CD4-positive, CD25-positive, alpha-beta regulatory T cell (primary cell): ENCODE data around the gene SPINDOC. TPM values are rescaled to one million over a fixed set of nuclear protein-coding genes. Genes with fewer than 3 reads are reported as not detected.
"Not testable (repeated sequence)": the region's sequence is repeated elsewhere in the genome, so short reads cannot be mapped to it uniquely, and the experiment has no call there.

Experiments used
- ATAC-seq, 2 donors: fragments of 150-1000 bp; cut with Tn5 transposase; one replicate each; pipeline ENCODE4 v1.10.0; 2021; ENCODE audit warnings: low read depth in 2 of 2, moderate number of reproducible peaks in 2 of 2, moderate library complexity in 1 of 2
- DNase-seq, 3 donors: peaks; one replicate each; pipeline versions ENCODE4 v3.0.0 to v3.0.0-alpha.2; 2012 to 2022; ENCODE audit warnings: mixed read lengths in 1 of 3
- H3K27ac ChIP-seq: one replicate; pipeline ENCODE4 v1.7.0; 2013; ENCODE audit warnings: mild to moderate bottlenecking, low read length; ENCODE audit not compliant: insufficient read depth, poor library complexity, severe bottlenecking
- H3K27me3 ChIP-seq: one replicate; pipeline ENCODE4 v1.7.0; 2013; ENCODE audit warnings: low read length; ENCODE audit not compliant: control insufficient read depth, insufficient read depth
- H3K36me3 ChIP-seq: one replicate; pipeline ENCODE4 v1.7.0; 2013; ENCODE audit warnings: mild to moderate bottlenecking, low read length, moderate library complexity; ENCODE audit not compliant: control insufficient read depth, insufficient read depth
- H3K4me1 ChIP-seq: 2 replicates; pipeline ENCODE4 v1.7.0; 2013; ENCODE audit warnings: mild to moderate bottlenecking, low read length; ENCODE audit not compliant: insufficient read depth, control insufficient read depth, poor library complexity, severe bottlenecking
- H3K4me3 ChIP-seq: one replicate; pipeline ENCODE4 v1.7.0; 2013; ENCODE audit warnings: low read depth, mild to moderate bottlenecking, low read length, moderate library complexity
- H3K9me3 ChIP-seq, 2 experiments: 1 replicate in 1 of 2; 2 replicates in 1 of 2; pipeline ENCODE4 v1.7.0; 2013; ENCODE audit warnings: low read length in 2 of 2, mild to moderate bottlenecking in 1 of 2, moderate library complexity in 1 of 2; ENCODE audit not compliant: control insufficient read depth in 2 of 2
- H3K27ac Mint-ChIP-seq, 3 donors: one replicate each; pipeline ENCODE4 v1.8.0; 2020 to 2022; ENCODE audit warnings: mild to moderate bottlenecking in 3 of 3, mixed read lengths in 3 of 3, moderate library complexity in 2 of 3
- H3K27me3 Mint-ChIP-seq: one replicate; pipeline ENCODE4 v1.8.0; 2022; ENCODE audit warnings: mild to moderate bottlenecking, mixed read lengths
- H3K36me3 Mint-ChIP-seq: one replicate; pipeline ENCODE4 v1.8.0; 2020; ENCODE audit warnings: mixed read lengths
- H3K4me1 Mint-ChIP-seq, 4 donors: one replicate each; pipeline ENCODE4 v1.8.0; 2020 to 2022; ENCODE audit warnings: mixed read lengths in 4 of 4, mild to moderate bottlenecking in 1 of 4
- H3K4me3 Mint-ChIP-seq, 4 donors: one replicate each; pipeline ENCODE4 v1.8.0; 2020 to 2022; ENCODE audit warnings: mild to moderate bottlenecking in 4 of 4, mixed read lengths in 4 of 4, moderate library complexity in 3 of 4
- H3K9me3 Mint-ChIP-seq, 7 donors: one replicate each; pipeline ENCODE4 v1.8.0; 2020 to 2022; ENCODE audit warnings: mixed read lengths in 7 of 7, mild to moderate bottlenecking in 3 of 7, moderate library complexity in 2 of 7
- polyA plus RNA-seq, 4 donors: library from polyadenylated mRNA; unstranded; fragments of 300-500 nt; fragmentation: Illumina TruSeq; gene quantifications; one replicate each; pipeline ENCODE4 v1.2.3, GENCODE V29; 2021
- total RNA-seq: library from RNA; stranded (reverse); gene quantifications from one replicate; pipeline ENCODE4 v1.2.3, GENCODE V29; 2022

The SPINDOC gene
- total and polyA plus RNA-seq, 5 donors from 2014 or later, result 0.41 to 11.1 (median 0.75) TPM

- H3K36me3 ChIP-seq, H3K4me3 ChIP-seq, H3K27me3 ChIP-seq, H3K36me3 Mint-ChIP-seq, ATAC-seq, H3K27ac Mint-ChIP-seq, H3K9me3 ChIP-seq, H3K27ac ChIP-seq, DNase-seq, H3K9me3 Mint-ChIP-seq: not testable (repeated sequence)
- H3K27me3 Mint-ChIP-seq, result peaks cover 48% of the 10 kb centered on the region
- peaks cover 0 to 14% (median 8%) of the 10 kb centered on the region in 4 donors for H3K4me1 Mint-ChIP-seq
- peaks cover 17% of the 10 kb centered on the region for H3K4me1 ChIP-seq
- peak overlapping the region in 2 of 4 donors; percentile 41 to 47 for H3K4me3 Mint-ChIP-seq
Observed at GRCh38 chr11:63771741-63772318, 41.4 kb upstream of the SPINDOC start.

GRCh38 chr11:63775191-63775590 is 38.1 kb upstream of the SPINDOC start:
- DNase-seq, result no peak
- H3K27ac ChIP-seq, result no peak overlapping the region
- H3K27ac Mint-ChIP-seq, result no peak overlapping the region
- H3K27me3 Mint-ChIP-seq, result peaks cover 49% of the 10 kb centered on the region
- H3K4me1 Mint-ChIP-seq, result peaks cover 0 to 2% (median 0%) of the 10 kb centered on the region in 4 donors
- H3K4me3 Mint-ChIP-seq, result no peak overlapping the region
- H3K9me3 ChIP-seq, result no peaks in the 10 kb centered on the region
- H3K4me3 ChIP-seq, result no peak overlapping the region
- no peaks in the 10 kb centered on the region for H3K4me1 ChIP-seq
- H3K36me3 Mint-ChIP-seq, result no peaks in the 10 kb centered on the region
- H3K27me3 ChIP-seq, result peaks cover 5% of the 10 kb centered on the region
- no peak for ATAC-seq
- H3K9me3 Mint-ChIP-seq, result peaks cover 0 to 2% (median 0%) of the 10 kb centered on the region in 7 donors
- H3K36me3 ChIP-seq, result no peaks in the 10 kb centered on the region

- Mint-ChIP-seq H3K27me3 (peaks cover 19% of the 10 kb centered on the region), H3K9me3 (peaks cover 0 to 2% (median 0%) of the 10 kb centered on the region in 7 donors)
Observed at GRCh38 chr11:63779039-63779438, 34.2 kb upstream of the SPINDOC start.

GRCh38 chr11:63782749-63783148 is 30.5 kb upstream of the SPINDOC start:
- Mint-ChIP-seq H3K9me3 (peaks cover 0 to 2% (median 0%) of the 10 kb centered on the region in 7 donors), H3K36me3 (no peaks in the 10 kb centered on the region), H3K27ac (no peak overlapping the region), H3K4me1 (peaks cover 0 to 7% (median 3%) of the 10 kb centered on the region in 4 donors), H3K27me3 (peaks cover 28% of the 10 kb centered on the region), H3K4me3 (no peak overlapping the region)
- Histone ChIP-seq H3K27me3 (peaks cover 3% of the 10 kb centered on the region), H3K27ac (no peak overlapping the region), H3K36me3 (no peaks in the 10 kb centered on the region), H3K4me1 (no peaks in the 10 kb centered on the region), H3K9me3 (no peaks in the 10 kb centered on the region), H3K4me3 (no peak overlapping the region)
- DNase-seq (no peak), ATAC-seq (no peak)

More at GRCh38 chr11:63779039-63779438, 34.2 kb upstream of the SPINDOC start:
- no peak for DNase-seq
- no peak for ATAC-seq
- Mint-ChIP-seq H3K4me1 (no peaks in the 10 kb centered on the region), H3K36me3 (no peaks in the 10 kb centered on the region), H3K4me3 (no peak overlapping the region), H3K27ac (no peak overlapping the region)
- no peaks in the 10 kb centered on the region for H3K4me1 ChIP-seq
- H3K4me3 ChIP-seq, result no peak overlapping the region
- no peak overlapping the region for H3K27ac ChIP-seq
- H3K27me3 ChIP-seq, result peaks cover 3% of the 10 kb centered on the region
- no peaks in the 10 kb centered on the region for H3K36me3 ChIP-seq
- H3K9me3 ChIP-seq, result no peaks in the 10 kb centered on the region

GRCh38 chr11:63783925-63784592 is 29.2 kb upstream of the SPINDOC start:
- Mint-ChIP-seq H3K36me3 (no peaks in the 10 kb centered on the region), H3K9me3 (no peaks in the 10 kb centered on the region), H3K27ac (no peak overlapping the region), H3K4me3 (no peak overlapping the region), H3K4me1 (peaks cover 0 to 7% (median 3%) of the 10 kb centered on the region in 4 donors), H3K27me3 (peaks cover 21% of the 10 kb centered on the region)
- Histone ChIP-seq H3K27me3 (peaks cover 3% of the 10 kb centered on the region), H3K27ac (no peak overlapping the region), H3K4me1 (no peaks in the 10 kb centered on the region), H3K4me3 (no peak overlapping the region), H3K9me3 (no peaks in the 10 kb centered on the region), H3K36me3 (no peaks in the 10 kb centered on the region)
- DNase-seq (no peak), ATAC-seq (no peak)

- no peak overlapping the region for H3K4me3 ChIP-seq
- no peaks in the 10 kb centered on the region for H3K36me3 ChIP-seq
- no peak for ATAC-seq
- no peaks in the 10 kb centered on the region for H3K4me1 ChIP-seq
- H3K9me3 ChIP-seq, result no peaks in the 10 kb centered on the region
- DNase-seq, result no peak
- no peak overlapping the region for H3K27ac ChIP-seq
- H3K9me3 Mint-ChIP-seq, result peaks cover 0 to under 1% (median 0%) of the 10 kb centered on the region in 7 donors
- no peaks in the 10 kb centered on the region for H3K36me3 Mint-ChIP-seq
- H3K27ac Mint-ChIP-seq, result no peak overlapping the region
- peaks cover 3% of the 10 kb centered on the region for H3K27me3 ChIP-seq
- peaks cover 21% of the 10 kb centered on the region for H3K27me3 Mint-ChIP-seq
- no peak overlapping the region for H3K4me3 Mint-ChIP-seq
- peaks cover 0 to 8% (median 6%) of the 10 kb centered on the region in 4 donors for H3K4me1 Mint-ChIP-seq
Observed at GRCh38 chr11:63785823-63786222, 27.4 kb upstream of the SPINDOC start.

GRCh38 chr11:63791495-63792167 is 21.6 kb upstream of the SPINDOC start:
- Mint-ChIP-seq H3K36me3 (no peaks in the 10 kb centered on the region), H3K27me3 (peaks cover 12% of the 10 kb centered on the region), H3K4me3 (no peak overlapping the region), H3K9me3 (peaks cover 0 to 15% (median 5%) of the 10 kb centered on the region in 7 donors), H3K27ac (no peak overlapping the region), H3K4me1 (peaks cover 0 to 5% (median 0%) of the 10 kb centered on the region in 4 donors)
- H3K9me3 ChIP-seq, result peaks cover 11 to 19% of the 10 kb centered on the region in 2 experiments
- H3K4me1 ChIP-seq, result no peaks in the 10 kb centered on the region
- no peaks in the 10 kb centered on the region for H3K27me3 ChIP-seq
- no peaks in the 10 kb centered on the region for H3K36me3 ChIP-seq
- DNase-seq (no peak), ATAC-seq (no peak)
- H3K27ac ChIP-seq, result no peak overlapping the region
- no peak overlapping the region for H3K4me3 ChIP-seq
